Stimulated activated CD8-positive, alpha-beta memory T cell treated with anti-CD3 and anti-CD28 coated beads, Interleukin-12 subunit alpha, Interleukin-12 subunit beta, amount 100 ng/mL, for 4 hours (primary cell): ENCODE results near the gene TBX15.

Experiments
- DNase-seq: peaks from one replicate; pipeline ENCODE4 v3.0.0-alpha.2; 2020; ENCODE audit warnings: low read depth

The TBX15 gene

GRCh38 chr1:119001181-119002027 lies 13.3 kb upstream of the TBX15 start:
- DNase-seq: no peak

DNA sequence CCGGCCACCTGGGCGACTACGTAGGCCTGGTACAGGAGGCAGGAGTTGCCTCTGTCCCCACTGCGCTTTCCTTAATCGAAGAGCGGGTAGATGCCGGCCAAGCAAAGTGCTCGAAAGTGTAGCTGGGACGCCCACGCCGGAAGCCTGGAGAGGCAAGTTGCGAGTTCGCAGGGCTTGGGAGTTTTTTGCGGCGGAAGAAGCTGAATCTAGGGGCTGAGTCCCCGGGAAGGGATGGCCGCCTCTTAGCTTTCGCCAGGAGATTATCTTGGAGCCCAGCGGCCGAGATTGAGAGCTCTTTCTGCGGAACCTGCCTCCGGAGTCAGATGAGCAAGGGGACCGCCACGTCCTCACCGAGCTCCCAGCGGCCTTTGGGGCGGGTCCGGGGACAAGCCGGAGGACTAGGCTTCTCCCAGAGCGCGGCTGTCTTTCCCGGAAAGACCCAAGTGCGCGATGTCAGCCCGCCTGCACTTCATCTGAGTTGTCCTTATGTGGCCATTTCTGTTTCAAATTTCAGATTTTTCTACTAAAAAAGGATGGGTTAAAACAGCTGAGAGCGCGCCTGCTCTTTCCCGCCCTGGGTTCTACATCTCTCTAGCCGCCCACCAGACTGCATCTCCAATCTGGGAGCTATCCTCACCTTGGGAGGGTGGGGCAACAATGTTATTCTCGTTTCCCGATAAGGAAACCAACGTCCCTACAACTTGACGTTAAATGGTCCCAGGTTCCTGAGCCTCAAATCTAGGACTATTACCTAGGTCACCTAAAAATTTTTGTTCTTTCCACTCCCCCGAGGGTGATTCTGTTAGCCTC lies 12.4 kb upstream of the TBX15 start:
- DNase-seq: no peak

DNA sequence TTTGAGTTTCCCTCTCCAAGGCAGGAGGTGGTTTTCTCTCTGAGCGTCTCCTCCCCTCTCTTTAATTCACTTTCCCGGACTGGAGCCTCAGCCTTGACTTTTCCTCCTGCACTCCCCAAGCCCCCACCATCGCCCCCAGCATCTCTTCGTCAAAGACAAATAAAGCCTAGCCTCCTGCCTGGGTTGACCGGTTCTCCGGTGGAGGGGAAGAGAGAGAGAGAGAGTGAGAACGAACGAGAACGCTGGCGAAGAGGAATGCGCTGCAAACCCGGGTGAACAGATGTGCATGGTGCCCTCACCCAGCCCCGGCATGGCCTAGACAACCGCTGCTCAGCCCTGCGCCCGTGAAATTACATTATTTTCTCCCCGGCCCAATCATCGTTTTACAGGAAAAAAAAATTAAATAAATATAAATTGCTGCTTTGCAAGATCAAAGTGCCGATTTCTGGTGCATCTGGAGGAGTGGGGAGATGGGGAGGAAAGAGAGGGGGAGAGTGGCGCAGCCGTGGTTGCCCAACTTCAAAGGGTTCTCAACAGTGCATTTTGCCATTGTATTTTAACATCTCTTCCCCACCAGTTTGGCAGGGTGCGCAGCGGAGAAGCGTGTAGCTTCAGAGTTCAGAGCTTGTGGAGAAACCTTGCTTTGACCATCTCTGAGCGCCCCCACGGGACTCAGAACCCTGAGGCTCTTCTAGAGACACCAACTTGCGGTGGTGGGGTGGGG lies 11.4 kb upstream of the TBX15 start:
- DNase-seq: no peak

GRCh38 chr1:118998171-118998570 lies 10.0 kb upstream of the TBX15 start:
- DNase-seq: no peak

- DNase-seq: no peak
These were observed 9.1 kb upstream of the TBX15 start for GRCh38 chr1:118997225-118997624.

DNA sequence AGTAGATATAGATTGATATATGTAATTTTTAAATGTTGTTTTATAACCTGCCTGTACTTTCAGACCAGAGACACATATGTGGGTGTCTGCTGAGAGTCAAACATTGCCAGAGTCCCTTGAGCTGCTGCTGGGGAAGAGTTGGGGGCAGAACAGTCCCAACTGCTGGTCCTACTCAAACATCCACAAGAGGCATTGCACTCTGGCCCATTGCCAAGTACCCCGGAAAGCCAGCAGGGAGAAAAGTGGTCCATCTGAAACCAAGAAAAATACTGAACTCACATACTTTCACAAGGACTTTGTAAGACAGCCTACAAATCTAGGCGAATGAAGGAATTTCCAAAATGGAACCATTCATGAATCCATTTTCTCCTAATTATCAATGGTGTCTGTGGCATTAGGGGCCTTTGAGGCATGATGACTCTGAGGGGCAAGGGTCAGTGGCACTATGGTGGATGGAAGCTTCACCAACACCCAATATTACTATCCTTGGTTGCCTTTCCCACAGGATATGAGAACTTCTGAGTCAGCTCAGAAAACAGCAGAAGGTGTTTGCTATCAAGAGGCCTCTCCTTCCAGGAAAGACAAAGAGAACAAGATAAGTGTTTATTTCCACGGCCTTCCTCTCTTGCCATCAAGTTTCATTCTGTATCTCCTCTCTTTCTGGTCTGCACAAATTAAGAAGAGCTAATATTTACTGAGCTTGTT lies 7.3 kb upstream of the TBX15 start:
- no peak for DNase-seq

GRCh38 chr1:118993700-118994026 lies 5.5 kb upstream of the TBX15 start:
- no peak for DNase-seq

DNA sequence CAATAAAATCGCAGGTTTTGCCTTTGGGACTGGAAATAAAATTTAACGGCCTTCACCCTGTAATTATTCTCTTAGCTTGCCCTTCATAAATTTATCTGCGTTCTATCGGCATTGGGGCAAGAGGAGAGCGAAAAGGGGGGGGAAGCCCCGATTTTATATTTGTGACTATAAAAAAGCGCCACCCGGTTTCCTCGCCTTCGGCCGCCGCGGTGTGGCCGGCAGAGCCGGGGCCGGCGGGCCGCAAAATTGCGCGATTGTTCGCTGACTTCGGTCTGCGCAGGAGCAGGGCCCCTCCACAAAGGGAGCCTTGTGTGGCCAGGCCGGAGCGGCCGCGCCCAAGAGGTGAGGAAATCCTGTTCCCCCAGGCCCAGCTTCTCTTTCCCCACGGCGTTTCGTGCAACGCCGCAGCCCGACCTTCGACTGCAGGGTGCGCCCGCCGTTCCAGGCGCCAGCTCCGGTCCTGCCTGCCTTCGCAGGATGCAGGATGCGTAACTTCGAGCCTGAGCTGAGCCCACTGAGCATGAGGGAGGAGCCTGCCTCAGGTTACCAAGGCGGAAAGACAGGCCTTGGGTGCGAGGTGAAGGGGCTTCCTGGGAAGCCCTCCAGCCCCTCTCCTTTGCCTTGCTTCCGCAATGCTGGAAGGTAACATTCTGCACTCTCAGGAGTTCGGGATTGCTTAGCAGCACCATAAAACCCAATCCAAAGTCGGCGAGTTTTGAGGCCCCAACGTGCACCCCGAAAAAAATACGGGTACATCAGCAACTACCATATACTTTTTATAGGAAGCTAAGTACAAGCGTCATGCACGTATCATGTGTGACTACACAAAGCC lies 4.9 kb upstream of the TBX15 start:
- no peak for DNase-seq

- no peak for DNase-seq
These were observed 4.2 kb upstream of the TBX15 start for GRCh38 chr1:118992237-118992825.

- no peak for DNase-seq
These were observed 3.3 kb upstream of the TBX15 start for GRCh38 chr1:118991448-118991847.

DNA sequence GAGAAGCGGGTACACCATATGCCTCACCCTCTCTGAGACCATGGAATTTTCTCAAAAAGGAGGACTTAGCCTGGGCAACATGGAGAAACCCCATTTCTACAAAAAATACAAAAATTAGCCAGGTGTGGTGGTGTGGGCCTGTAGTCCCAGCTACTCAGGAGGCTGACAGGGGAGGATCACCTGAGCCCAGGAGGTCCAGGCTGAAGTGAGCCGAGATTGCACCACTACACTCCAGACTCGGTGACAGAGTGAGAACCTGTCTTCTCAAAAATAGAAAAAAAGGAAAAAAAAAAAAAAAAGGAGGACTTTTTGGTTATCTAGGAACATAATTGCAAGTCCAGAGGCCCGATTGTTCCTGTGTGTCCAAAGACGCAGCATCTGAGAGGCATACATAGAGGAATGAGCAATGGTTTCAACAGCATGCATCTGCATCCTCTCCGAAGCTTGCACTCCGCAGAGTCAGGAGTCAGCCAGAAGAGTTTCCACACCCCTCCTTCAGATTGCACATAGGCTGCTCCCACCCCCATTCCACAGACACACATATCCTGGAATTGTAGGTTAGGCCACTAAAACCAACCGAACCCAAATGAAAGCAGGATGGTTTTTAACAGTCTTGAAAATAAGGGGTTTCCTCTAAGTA lies 2.5 kb upstream of the TBX15 start:
- DNase-seq: no peak

GRCh38 chr1:118989878-118990378 lies 1.8 kb upstream of the TBX15 start:
- DNase-seq: no peak

- no peak for DNase-seq
These were observed 1.1 kb upstream of the TBX15 start for GRCh38 chr1:118989006-118989815.

- DNase-seq: no peak
These were observed 516 bp downstream of the TBX15 start for GRCh38 chr1:118987468-118988185.

DNA sequence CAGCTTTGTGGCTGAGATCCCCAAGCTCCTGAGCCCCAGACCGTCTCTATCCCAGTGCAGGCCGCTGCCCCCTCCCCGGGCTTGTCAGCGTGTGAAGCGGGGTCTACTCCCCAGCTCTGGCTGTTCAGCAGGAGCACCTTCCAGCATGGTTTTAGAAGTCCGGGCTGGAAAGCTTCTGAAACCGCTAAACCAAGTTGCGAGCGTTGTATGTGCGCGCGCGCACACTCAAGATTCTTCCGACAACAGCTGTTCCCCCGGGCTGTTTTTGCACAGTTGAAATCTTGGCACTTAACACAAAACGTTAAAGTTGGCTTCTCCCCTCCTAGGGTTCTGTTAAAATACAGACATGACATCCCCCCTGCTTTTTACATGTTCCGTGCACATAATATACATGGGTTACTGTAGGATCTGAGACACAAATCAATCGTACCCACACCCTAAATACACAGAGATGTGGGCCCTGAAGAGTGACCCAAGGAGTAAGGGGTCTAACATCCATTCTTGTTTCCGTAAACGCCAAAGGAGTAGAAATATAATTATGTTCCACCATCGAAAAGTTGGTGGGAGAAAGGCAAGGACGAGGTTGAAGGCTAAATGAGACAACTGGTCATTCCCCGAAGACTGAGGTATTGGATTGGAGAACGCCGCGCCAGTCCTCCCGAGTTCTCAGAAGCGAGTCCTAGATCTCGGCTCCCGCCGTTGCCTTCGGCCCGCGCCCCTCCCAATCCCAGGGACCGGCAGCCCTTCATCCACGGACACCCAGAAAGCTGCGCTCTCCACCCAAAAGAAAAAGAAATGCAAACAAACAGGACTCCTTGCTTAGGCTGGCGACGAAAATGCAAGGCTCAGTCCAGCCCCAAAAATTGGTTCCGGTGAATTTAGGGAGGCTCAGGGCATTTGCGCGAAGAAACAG lies 1.3 kb downstream of the TBX15 start:
- no peak for DNase-seq

- no peak for DNase-seq
These were observed 2.2 kb downstream of the TBX15 start for GRCh38 chr1:118985640-118986554.
